IPS-NIHi7 (cell line): ENCODE measurements around the gene NOTCH4.

ENCODE experiments used
- DNase-seq: peaks from one replicate; pipeline ENCODE4 v3.0.0; 2012; ENCODE audit warnings: mixed read lengths; ENCODE audit errors: extremely low spot score

NOTCH4 gene

DNA sequence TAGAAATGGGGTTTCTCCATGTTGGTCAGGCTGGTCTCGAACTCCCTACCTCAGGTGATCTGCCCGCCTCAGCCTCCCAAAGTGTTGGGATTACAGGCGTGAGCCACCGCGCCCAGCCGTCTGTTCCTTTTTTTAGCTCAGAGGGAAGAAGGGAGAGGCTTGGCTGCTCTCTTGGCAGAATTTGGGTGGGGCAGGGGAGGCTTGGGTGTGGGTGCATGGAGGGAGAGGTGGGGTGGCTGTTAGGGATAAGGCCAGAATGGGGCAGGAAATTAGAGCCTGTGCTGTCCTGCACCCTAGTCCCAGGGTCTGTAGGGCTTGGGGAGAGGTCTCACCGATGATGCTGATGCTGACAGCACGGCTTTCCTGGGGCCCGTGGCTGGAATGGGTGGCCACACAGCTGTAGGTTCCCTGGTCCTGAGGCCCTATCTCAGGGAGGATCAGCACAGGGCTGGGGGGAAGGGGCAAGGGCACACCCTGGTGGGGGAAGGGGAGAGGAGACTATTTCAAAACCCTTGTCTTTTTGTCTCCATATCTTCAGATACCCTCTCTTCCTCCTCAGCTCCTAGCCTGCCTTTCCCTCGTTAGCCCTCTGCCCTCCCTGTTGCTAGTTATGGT is 41.8 kb downstream of the NOTCH4 start:
- no peak for DNase-seq

DNA sequence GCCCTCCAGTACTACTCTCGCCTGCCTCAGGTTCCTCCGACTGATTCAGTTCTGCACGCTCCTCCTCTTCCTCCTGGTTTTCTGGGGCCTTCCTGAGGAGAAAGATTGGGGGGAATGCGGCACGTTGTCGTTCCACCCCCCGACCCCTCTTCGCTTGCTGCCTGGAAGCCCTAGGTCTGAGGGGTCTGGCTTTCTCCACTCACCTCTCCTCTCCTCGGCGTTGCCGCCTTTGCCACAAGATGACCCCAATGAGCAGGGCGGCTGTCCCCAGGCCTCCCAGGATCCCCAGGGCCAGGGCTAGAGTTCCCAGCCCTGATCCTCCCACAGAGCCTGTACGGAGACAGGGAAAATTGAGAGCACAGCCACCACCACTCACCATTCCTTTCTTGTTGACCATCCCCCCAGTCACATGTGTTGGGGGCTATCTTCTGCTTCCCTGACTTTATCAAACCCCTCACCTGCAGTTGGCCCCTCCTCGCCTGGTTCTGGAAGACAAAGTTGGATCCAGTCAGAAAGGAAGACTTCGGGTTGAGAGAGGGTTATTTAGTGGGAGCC is 42.6 kb downstream of the NOTCH4 start:
- DNase-seq: no peak

- DNase-seq: no peak
Observed at GRCh38 chr6:32179766-32180405, 44.0 kb downstream of the NOTCH4 start.

- DNase-seq: no peak
Observed at GRCh38 chr6:32178547-32179440, 45.1 kb downstream of the NOTCH4 start.

DNA sequence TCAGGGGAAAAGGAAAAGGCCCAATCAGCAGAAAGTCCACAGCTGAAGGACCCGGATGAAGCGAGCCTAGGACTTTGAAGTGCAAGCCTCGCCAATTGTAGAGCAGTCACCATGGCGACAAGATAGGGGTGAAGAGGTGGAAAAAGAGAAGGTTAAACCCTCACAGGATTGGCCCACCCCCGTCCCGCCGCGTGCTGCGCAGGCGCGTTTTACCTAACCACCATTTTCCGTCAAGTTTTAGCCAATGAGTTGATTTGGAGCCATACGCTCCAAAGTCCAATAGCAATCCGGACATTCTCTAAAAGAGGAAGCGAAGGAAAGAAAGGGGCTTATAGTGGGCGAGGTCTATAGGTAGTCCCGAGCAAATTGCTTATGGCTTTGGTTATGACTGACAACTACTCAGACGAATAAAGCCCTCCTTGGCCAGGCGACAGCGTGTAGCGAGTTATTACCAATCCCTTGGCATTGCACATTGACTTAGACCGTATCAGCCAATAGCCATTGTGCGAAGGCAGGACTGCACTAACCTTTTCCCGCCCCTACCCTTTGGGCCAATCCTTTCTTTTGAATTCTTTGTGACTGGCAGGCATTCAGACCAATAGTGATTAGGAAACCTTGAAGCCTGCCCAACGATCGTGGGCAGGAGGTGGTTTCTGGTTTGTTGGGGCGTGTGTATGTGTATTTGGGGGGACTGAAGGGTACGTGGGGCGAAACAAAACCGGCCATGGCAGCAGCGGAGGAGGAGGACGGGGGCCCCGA is 45.9 kb downstream of the NOTCH4 start, which contains the start of gene RNF5:
TSS of gene RNF5 (plus strand) at position 618 of the 759 bp plus-strand sequence. CDS start at position 725, 107 bp downstream.
- DNase-seq: peak; percentile 89

DNA sequence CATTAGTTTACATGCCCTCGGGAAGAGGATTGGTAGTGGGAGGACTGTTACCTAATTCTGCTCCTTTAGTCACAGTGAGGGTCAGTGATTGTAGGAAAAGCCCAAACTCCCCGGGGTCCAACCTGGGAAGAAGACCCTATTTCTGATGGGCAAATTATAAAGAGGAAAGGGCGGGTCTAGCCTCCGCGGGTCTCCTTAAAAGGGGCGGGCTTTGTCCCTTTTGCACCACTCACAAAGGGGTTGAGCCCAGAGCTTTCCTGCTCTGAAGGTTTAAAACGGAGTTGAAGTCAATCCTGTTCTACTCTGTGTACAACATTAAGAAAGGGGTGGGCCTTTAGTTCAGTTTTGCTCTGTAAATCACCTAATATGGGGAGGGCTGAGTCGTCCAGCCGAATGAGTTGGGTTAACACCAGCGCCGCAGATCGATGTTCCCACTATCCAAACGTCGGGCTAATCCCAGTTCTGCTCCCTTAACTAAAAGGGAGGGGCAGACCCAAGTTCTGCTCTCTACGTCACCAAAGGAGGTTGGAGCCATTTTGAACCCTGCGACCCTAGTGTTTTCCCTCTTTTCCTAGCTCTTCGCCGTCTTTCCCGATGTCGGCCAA is 46.6 kb downstream of the NOTCH4 start:
- DNase-seq: no peak

DNA sequence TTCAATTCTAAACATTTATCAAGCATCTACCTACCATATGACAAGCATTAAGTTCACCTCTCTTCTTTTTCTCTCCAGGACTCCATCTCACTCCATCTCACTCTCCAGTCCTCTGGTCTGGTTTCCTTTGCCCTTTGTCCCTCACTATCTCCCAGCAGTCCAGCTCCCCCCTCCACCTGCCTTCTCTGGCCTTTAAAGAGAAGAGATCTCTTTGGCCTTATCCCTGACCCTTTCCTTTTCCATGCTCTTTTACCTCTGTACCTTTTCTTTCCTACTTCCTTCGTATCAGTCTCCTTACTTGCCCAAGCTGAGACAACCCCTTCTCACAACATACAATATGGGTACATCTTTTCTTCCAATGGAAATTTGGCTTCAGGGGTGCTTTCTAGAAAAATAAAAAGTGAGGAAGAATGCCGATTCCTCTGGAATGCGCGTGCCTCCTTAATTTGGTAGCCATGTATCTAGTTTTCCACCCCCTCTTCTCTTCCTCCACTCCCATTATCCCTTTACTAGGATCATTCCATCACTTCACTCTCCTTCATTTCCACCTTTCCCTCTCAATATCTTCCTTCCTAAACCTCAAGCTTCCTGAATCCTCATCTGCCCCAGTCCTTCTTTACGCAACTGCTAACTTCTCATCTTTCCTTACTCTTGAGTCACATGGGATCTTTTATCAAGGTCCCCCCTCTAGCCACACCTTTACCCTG is 47.2 kb downstream of the NOTCH4 start:
- DNase-seq: no peak

- DNase-seq: peak; percentile 95
Observed at GRCh38 chr6:32175711-32176475, 48.0 kb downstream of the NOTCH4 start, which contains the start of gene AGPAT1. AGPAT1 (minus strand) TSS chr6:32176084; CDS start chr6:32171496, 4,588 bp downstream.

DNA sequence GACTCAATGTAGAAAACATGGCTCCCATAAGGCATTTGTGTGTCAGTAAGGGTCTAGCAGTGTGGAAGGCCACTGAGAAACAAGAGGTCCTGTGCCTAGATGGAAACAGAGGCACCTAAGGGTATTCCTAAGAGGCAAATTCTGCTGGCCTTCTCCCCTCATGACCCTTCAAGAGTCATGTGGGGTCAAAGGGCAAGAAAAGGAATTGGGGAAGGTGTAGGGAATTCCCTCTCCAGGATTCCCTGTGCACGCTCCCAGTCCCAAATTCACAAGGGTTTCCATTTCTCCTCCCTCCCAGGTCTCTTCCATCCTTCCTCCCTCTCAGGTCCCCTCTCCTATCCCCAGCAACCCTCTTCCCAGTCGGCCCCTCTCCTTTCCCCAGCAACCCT is 48.6 kb downstream of the NOTCH4 start:
- DNase-seq: no peak

GRCh38 chr6:32174416-32174815 is 49.5 kb downstream of the NOTCH4 start:
- no peak for DNase-seq

- DNase-seq: no peak
Observed at GRCh38 chr6:32173051-32173727, 50.7 kb downstream of the NOTCH4 start.

DNA sequence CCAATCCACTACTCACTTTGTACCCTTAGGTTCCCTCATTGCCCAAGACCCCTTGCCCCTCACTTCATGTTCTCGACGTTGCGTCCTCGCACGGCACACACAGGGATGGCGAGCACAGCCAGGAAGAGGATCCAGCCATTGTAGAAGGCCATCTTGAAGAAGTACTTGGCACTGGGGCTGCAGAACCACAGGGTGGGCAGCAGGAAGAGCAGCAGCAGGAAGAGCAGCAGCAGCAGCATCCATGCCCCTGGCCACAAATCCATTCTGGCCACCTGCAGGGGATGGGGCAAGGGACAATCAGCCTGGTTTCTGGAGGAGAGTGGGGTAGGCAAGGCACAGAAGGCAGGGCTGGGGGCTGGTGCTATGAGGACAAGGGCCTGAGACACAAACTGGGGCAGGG is 52.6 kb downstream of the NOTCH4 start:
- no peak for DNase-seq

DNA sequence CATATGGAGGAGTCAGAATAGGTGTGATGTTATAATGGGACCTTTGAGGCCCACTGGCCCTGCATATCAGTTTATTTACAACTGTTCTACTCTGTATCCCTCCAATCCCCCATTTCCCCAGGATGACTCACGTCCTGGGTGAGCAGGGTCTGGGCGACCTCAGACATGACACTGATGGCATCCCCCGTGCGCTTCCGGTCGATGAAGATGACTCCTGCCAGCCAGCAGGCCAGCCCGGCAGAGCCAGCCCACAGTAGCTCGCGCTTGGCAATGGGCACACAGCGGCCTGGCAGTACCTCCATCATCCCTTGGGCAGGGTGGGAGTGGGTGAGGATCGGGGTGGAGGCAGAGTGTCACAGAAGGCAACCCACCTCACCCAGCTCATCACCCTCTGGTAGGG is 53.6 kb downstream of the NOTCH4 start:
- no peak for DNase-seq

DNA sequence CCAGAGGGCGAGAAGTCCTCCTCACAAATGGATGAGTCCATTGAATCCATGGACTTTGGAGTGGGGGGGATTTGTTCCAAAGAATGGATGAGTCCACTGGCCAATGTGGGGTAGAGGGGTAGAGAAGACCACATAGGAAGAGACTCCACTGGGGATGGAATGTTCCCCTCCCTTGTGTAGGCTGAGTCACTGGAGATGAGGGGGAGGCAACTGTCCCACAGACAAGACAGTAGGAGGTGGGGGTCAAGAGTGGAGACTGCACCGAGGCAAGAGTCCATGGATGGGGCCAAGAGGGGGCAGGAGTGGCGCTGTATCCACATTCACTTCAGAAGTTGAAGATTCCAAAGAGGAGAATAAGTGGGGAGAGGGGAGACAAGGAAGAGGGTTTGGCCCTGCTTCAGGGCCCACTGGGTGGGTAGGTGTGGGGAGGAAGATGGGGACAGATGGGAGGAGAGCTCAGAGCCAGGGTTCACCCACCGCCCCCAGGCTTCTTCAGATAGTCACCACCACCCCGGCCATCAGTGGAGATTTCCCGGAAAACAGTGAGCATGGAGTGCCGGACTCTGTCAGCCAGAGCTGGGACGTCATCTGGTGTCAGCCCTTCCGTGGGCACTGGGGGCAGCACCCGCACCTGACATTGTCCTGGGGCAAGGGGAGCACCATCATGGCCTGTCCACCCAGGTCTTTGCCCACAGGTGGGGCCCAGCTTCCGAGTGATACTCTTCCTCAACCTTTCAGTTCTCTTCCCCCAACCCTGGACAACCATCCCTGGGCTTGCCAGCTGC is 54.9 kb downstream of the NOTCH4 start:
- no peak for DNase-seq

- DNase-seq: no peak
Observed at GRCh38 chr6:32168350-32168749, 55.5 kb downstream of the NOTCH4 start.

GRCh38 chr6:32167761-32168262 is 56.1 kb downstream of the NOTCH4 start:
- DNase-seq: no peak

DNA sequence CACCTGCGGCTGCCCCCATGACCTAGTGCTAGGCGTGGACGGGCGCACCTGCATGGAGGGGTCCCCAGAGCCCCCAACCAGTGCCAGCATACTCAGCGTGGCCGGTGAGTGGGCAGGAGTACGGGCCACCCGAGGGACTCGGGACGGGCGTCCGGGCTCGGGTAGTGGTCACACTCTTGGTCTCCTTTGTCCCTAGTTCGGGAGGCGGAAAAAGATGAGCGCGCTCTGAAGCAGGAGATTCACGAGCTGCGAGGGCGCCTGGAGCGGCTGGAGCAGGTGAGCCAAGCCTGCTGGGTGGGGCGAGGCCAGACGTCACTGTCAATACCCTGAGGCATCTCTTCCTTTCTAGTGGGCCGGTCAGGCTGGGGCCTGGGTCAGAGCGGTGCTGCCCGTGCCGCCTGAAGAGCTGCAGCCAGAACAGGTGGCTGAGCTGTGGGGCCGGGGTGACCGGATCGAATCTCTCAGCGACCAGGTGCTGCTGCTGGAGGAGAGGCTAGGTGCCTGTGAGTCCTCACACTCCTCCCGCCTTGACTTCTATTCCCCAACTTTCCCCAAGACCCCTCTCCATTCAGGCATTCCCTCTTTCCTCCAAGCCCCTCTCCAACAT is 56.6 kb downstream of the NOTCH4 start:
- DNase-seq: no peak
